Vagina (tissue), 2 donors: Measurements from ENCODE around the gene CSRNP3. TPM values are rescaled to one million over a fixed set of nuclear protein-coding genes. Genes with fewer than 3 reads are reported as not detected.

Source experiments
- DNase-seq, 2 donors: peaks; one replicate each; pipeline ENCODE4 v3.0.0-alpha.2; 2017; ENCODE audit errors: extremely low spot score in 2 of 2
- H3K27ac ChIP-seq: fragments of 200-600 bp; sonication (generic); one replicate; pipeline ENCODE4 v1.5.1; 2019
- H3K27me3 ChIP-seq: fragments of 200-600 bp; sonication (generic); one replicate; pipeline ENCODE4 v1.5.1; 2019
- H3K36me3 ChIP-seq, 2 donors: fragments of 200-600 bp; sonication (generic); one replicate each; pipeline ENCODE4 v1.5.1; 2017 to 2019
- H3K4me1 ChIP-seq: fragments of 200-600 bp; sonication (generic); one replicate; pipeline ENCODE4 v1.5.1; 2019
- H3K4me3 ChIP-seq, 2 donors: fragments of 200-600 bp; sonication (generic); 1 replicate in 1 of 2; 2 replicates in 1 of 2; pipeline ENCODE4 v1.5.1; 2016 to 2019
- H3K9me3 ChIP-seq: fragments of 200-600 bp; sonication (generic); one replicate; pipeline ENCODE4 v1.5.1; 2019
- POLR2A ChIP-seq, 2 donors: fragments of 450-650 bp; IDR thresholded peaks; one replicate each; pipeline ENCODE4 v1.6.1; 2017; ENCODE audit warnings: antibody characterized with exemption in 2 of 2, mild to moderate bottlenecking in 2 of 2, moderate library complexity in 2 of 2
- POLR2AphosphoS5 ChIP-seq, 2 donors: sonication (generic); formaldehyde crosslinking; IDR thresholded peaks; one replicate each; pipeline ENCODE4 v1.9.0; 2017; ENCODE audit warnings: antibody characterized with exemption in 2 of 2, mild to moderate bottlenecking in 2 of 2, low read depth in 1 of 2; ENCODE audit not compliant: insufficient read depth in 1 of 2
- intact Hi-C: fragments of 100-400 bp; cut with DNase I; formaldehyde crosslinking; loops from one replicate; pipeline ENCODE4 v1.15.1; 2023
- total RNA-seq: library from RNA; depleted of rRNA; stranded (reverse); fragments of >200 nt; gene quantifications from one replicate; pipeline ENCODE4 v1.2.3, GENCODE V29; 2016
- TF ChIP-seq, protein P1 (sequence below), 3 experiments: fragments of 450-650 bp in 2 of 3; fragments of 200-600 bp in 1 of 3; sonication (generic) in 1 of 3; IDR thresholded peaks; one replicate each; pipeline ENCODE4 v1.5.1; 2017 to 2019; ENCODE audit warnings: antibody characterized with exemption in 3 of 3, mild to moderate bottlenecking in 2 of 3, moderate library complexity in 2 of 3

Gene CSRNP3
- total RNA-seq, 1 donor from 2014 or later = 2.7 TPM

DNA sequence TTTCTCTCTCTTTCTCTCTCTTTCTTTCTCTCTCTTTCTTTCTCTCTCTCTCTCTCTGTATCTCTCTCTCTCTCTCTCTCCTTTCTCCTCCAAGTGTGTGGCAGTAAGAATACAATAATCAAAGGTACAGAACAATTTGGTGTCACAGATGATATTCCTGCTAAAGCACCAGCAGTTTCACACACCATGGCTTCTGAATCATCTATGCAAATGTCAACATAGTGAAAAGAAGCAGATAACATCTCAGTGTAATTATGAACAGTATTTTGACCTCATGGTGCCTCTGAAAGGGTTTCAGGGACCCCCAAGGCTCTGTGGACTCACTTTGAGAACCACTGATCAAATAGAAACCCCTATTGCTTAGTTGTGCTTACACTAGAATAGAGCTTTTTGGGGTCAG lies 38.5 kb upstream of the CSRNP3 start:
- H3K4me1 ChIP-seq = no peaks in the 10 kb centered on the region
- no peaks in the 10 kb centered on the region for H3K36me3 ChIP-seq
- H3K4me3 ChIP-seq = no peak overlapping the region
- intact Hi-C loops = no loop called here
- TF ChIP-seq, protein P1, sequence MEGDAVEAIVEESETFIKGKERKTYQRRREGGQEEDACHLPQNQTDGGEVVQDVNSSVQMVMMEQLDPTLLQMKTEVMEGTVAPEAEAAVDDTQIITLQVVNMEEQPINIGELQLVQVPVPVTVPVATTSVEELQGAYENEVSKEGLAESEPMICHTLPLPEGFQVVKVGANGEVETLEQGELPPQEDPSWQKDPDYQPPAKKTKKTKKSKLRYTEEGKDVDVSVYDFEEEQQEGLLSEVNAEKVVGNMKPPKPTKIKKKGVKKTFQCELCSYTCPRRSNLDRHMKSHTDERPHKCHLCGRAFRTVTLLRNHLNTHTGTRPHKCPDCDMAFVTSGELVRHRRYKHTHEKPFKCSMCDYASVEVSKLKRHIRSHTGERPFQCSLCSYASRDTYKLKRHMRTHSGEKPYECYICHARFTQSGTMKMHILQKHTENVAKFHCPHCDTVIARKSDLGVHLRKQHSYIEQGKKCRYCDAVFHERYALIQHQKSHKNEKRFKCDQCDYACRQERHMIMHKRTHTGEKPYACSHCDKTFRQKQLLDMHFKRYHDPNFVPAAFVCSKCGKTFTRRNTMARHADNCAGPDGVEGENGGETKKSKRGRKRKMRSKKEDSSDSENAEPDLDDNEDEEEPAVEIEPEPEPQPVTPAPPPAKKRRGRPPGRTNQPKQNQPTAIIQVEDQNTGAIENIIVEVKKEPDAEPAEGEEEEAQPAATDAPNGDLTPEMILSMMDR (IDR thresholded peaks at IDR 0.05) = no peak
- TF ChIP-seq POLR2A (IDR thresholded peaks at IDR 0.05) (no peak), POLR2AphosphoS5 (IDR thresholded peaks at IDR 0.05; ENCODE audit: insufficient read depth in 1 of 2, low read depth in 1 of 2) (no peak)
- H3K9me3 ChIP-seq = no peaks in the 10 kb centered on the region
- H3K27me3 ChIP-seq = no peaks in the 10 kb centered on the region
- H3K27ac ChIP-seq = no peak overlapping the region
- DNase-seq = no peak

GRCh38 chr2:165432234-165432966 lies 37.1 kb upstream of the CSRNP3 start:
- TF ChIP-seq, protein P1 (IDR thresholded peaks at IDR 0.05) = no peak
- no peak for TF ChIP-seq POLR2A (IDR thresholded peaks at IDR 0.05)
- no peak for TF ChIP-seq POLR2AphosphoS5 (IDR thresholded peaks at IDR 0.05; ENCODE audit: insufficient read depth in 1 of 2, low read depth in 1 of 2)

DNA sequence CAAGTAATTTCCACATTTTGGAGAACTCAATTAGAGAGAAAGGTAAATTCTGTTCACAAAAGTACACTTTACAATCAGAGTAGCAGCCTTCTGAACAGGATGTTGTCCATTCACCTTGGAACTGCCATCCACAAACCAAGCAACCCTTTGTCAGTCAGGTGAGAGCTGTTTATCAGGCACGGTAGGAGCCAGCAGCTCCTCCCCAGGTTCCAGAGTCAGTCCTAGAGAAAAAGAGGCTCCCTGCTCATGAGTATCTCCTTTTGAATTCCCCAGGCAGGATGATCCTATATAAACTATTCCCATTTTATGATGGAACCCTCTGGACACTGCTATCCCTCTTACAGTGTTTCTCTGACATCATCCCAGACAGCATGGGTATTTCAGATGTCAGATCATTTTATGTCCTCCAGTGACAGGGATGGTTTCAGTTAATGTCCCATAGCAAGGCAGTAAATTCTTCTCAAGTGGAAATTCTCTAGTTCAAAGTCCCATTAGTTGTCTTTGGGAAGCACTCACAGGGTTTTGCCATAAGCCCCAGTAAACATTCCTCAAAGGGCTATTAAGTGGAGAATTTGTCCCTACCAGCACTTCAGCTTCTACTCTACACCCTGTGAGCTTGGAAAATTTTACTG lies 34.5 kb upstream of the CSRNP3 start:
- H3K9me3 ChIP-seq = no peaks in the 10 kb centered on the region
- intact Hi-C loops = no loop called here

More at GRCh38 chr2:165432234-165432966, 37.1 kb upstream of the CSRNP3 start:
- Histone ChIP-seq H3K27me3 (no peaks in the 10 kb centered on the region), H3K36me3 (no peaks in the 10 kb centered on the region), H3K4me3 (no peak overlapping the region), H3K4me1 (no peaks in the 10 kb centered on the region), H3K9me3 (no peaks in the 10 kb centered on the region), H3K27ac (no peak overlapping the region)
- DNase-seq = no peak
- intact Hi-C loops = no loop called here

DNA sequence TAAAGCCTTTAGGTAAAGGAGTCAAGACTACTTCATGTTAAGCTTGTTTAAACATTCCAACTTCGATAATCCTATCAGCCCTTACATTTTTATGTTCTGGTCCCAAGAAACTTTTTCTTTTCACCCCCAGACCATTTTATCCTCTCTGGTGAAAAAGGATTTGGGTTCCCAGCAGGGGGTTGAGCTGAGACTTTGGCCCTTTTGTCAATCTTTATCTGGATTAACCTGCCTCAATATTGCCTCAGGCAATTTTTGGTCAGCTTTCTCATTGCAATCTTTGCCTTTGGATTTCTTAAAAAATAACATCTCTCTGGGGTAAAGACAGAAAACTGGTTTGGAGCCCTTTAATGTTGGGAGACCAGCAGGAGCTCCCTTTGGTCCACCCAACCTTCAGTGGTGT lies 33.9 kb upstream of the CSRNP3 start:
- H3K9me3 ChIP-seq = no peaks in the 10 kb centered on the region
- H3K4me3 ChIP-seq = no peak overlapping the region
- intact Hi-C loops = no loop called here
- no peak overlapping the region for H3K27ac ChIP-seq
- no peak for TF ChIP-seq POLR2A (IDR thresholded peaks at IDR 0.05)
- TF ChIP-seq, protein P1 (IDR thresholded peaks at IDR 0.05) = no peak
- TF ChIP-seq POLR2AphosphoS5 (IDR thresholded peaks at IDR 0.05; ENCODE audit: insufficient read depth in 1 of 2, low read depth in 1 of 2) = no peak
- H3K27me3 ChIP-seq = no peaks in the 10 kb centered on the region
- peaks cover 12% of the 10 kb centered on the region for H3K4me1 ChIP-seq
- no peaks in the 10 kb centered on the region for H3K36me3 ChIP-seq
- no peak for DNase-seq

More for the DNA sequence above, 34.5 kb upstream of the CSRNP3 start:
- Histone ChIP-seq H3K27ac (no peak overlapping the region), H3K36me3 (no peaks in the 10 kb centered on the region), H3K4me1 (peaks cover 6% of the 10 kb centered on the region), H3K4me3 (no peak overlapping the region), H3K27me3 (no peaks in the 10 kb centered on the region)
- DNase-seq = no peak
- TF ChIP-seq, protein P1 (IDR thresholded peaks at IDR 0.05) = no peak
- TF ChIP-seq POLR2A (IDR thresholded peaks at IDR 0.05) = no peak
- TF ChIP-seq POLR2AphosphoS5 (IDR thresholded peaks at IDR 0.05; ENCODE audit: insufficient read depth in 1 of 2, low read depth in 1 of 2) = no peak

DNA sequence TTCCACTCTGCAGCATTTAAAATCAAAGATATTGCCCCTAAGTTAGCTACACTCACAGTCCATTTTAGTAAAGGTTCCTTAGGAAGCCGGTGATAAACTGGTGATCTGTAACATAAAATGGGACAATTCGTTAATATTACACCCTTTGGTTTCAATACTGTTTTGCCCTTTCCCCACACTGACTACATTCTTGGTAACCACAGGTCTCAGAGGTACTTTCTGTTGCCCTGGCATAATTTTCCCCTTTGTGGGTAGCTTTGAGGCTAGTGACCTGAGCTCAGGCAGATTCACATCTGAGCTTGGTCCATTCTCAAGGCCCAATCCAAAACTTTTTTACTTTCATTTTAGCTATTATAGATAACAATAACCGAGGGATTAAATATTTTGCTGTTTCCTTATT lies 32.9 kb upstream of the CSRNP3 start:
- Histone ChIP-seq H3K4me3 (no peak overlapping the region), H3K27ac (no peak overlapping the region), H3K27me3 (no peaks in the 10 kb centered on the region), H3K9me3 (no peaks in the 10 kb centered on the region), H3K36me3 (no peaks in the 10 kb centered on the region), H3K4me1 (peaks cover 13% of the 10 kb centered on the region)
- DNase-seq = no peak
- no peak for TF ChIP-seq POLR2A (IDR thresholded peaks at IDR 0.05)
- TF ChIP-seq, protein P1 (IDR thresholded peaks at IDR 0.05) = no peak
- intact Hi-C loops = no loop called here
